Measurements from ENCODE around the gene ESPN.

DNA sequence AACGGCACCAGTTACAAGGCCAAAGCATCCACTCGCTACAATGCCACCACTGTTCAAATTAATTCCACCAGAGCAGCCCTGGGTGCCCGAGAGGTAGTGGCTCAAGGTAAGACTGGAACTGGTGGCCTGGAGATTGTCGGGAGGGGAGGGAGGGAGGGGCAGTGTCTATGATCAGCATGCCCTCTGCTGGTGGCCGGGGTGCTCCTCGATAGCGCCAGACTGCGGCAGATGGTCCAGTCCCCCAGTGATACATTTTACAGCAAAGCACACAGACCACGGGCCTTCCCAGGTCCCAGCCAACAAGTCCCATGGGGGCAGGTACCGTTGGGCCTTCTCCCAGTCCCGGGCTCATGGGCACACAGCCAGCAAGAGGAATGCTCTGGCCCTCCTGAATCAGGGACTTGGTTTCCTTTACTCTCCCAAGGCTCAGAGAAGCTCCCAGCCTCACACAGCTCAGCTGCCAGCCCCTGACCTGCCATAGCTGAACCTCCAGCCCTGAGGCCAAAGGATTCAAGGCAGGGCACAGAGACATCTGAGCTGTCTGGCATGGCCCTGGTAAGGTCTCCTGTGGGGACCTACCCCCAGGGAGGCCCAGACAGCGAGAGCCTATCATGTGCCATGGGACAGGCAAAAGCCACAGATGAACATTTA lies 46.4 kb upstream of the ESPN start:
- TF ChIP-seq CTCF (IDR thresholded peaks at IDR 0.05): no peak
- TF ChIP-seq POLR2A (IDR thresholded peaks at IDR 0.05): no peak

All from esophagus squamous epithelium (tissue), 4 donors.